ENCODE data around the gene C1orf122.

DNA sequence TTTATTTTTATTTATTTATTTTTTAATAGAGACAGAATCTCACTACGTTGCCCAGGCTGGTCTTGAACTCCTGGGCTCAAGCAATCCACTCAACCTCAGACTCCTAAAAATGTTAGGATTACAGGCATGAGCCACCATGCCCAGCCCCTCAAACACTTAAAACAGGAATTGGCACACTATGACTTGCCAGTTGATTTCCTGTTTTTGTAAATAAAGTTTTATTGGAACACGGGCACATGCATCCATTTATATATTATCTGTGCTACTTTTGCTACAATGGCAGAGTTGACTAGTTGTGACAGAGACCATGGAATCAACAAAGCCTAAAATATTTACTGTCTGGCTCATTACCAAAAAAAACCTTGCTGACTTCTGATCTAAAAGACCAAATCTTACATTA lies 16.4 kb downstream of the C1orf122 start:
- TF ChIP-seq, protein P1, sequence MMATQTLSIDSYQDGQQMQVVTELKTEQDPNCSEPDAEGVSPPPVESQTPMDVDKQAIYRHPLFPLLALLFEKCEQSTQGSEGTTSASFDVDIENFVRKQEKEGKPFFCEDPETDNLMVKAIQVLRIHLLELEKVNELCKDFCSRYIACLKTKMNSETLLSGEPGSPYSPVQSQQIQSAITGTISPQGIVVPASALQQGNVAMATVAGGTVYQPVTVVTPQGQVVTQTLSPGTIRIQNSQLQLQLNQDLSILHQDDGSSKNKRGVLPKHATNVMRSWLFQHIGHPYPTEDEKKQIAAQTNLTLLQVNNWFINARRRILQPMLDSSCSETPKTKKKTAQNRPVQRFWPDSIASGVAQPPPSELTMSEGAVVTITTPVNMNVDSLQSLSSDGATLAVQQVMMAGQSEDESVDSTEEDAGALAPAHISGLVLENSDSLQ (IDR thresholded peaks at IDR 0.05), result no peak
- no peak for TF ChIP-seq ARNT (IDR thresholded peaks at IDR 0.05)
- no peak for TF ChIP-seq SP1 (IDR thresholded peaks at IDR 0.05)
- TF ChIP-seq TARDBP (IDR thresholded peaks at IDR 0.05), result no peak
- no peak for TF ChIP-seq ELF4 (IDR thresholded peaks at IDR 0.05)
- no peak for TF ChIP-seq BHLHE40 (IDR thresholded peaks at IDR 0.05; ENCODE audit: borderline replicate concordance)
- TF ChIP-seq NFRKB (IDR thresholded peaks at IDR 0.05), result no peak
- no peak for TF ChIP-seq HDGF (IDR thresholded peaks at IDR 0.05; ENCODE audit: borderline replicate concordance)
- no peak for TF ChIP-seq FOXA1 (IDR thresholded peaks at IDR 0.05)
- TF ChIP-seq L3MBTL2 (conservative IDR thresholded peaks at IDR 0.05), result no peak
- no peak for TF ChIP-seq ZNF384 (IDR thresholded peaks at IDR 0.05)
- no peak for TF ChIP-seq FOXK2 (IDR thresholded peaks at IDR 0.05)
- no peak for TF ChIP-seq FOXM1 (IDR thresholded peaks at IDR 0.05; ENCODE audit: borderline replicate concordance)
- no peak for TF ChIP-seq CTBP1 (IDR thresholded peaks at IDR 0.05; ENCODE audit: borderline replicate concordance)
